Measurements from ENCODE around the gene ACTG1.
A peak's percentile ranks its signal among the peaks of the same experiment; 100 is the strongest.

ACTG1 gene

DNA sequence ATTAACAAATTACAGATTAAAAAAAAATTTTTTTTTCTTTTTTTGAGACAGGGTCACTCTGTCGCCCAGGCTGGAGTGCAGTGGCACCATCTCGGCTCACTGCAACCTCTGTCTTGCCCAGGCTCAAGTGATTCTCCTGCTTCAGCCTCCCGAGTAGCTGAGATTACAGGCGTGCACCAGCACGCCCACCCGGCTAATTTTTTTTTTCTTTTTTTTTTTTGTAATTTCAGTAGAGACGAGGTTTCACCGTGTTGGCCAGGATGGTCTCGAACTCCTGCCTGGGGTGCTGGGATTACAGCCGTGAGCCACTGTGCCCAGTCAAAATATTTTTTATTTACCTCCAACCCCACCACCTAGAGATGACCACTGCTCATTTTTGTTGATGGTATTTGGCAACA lies 25.5 kb downstream of the ACTG1 start:
- DNase-seq (ENCODE audit: low read depth) = no peak
- TF ChIP-seq, protein P1, sequence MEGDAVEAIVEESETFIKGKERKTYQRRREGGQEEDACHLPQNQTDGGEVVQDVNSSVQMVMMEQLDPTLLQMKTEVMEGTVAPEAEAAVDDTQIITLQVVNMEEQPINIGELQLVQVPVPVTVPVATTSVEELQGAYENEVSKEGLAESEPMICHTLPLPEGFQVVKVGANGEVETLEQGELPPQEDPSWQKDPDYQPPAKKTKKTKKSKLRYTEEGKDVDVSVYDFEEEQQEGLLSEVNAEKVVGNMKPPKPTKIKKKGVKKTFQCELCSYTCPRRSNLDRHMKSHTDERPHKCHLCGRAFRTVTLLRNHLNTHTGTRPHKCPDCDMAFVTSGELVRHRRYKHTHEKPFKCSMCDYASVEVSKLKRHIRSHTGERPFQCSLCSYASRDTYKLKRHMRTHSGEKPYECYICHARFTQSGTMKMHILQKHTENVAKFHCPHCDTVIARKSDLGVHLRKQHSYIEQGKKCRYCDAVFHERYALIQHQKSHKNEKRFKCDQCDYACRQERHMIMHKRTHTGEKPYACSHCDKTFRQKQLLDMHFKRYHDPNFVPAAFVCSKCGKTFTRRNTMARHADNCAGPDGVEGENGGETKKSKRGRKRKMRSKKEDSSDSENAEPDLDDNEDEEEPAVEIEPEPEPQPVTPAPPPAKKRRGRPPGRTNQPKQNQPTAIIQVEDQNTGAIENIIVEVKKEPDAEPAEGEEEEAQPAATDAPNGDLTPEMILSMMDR (IDR thresholded peaks at IDR 0.05; ENCODE audit: low read depth, low read length, missing control alignments) = no peak
- in situ Hi-C loops (cut with HindIII; ENCODE audit: low sequenced_read_pairs) = no loop called here
- no peak overlapping the region for H3K4me3 ChIP-seq (ENCODE audit: low read depth, low read length)

DNA sequence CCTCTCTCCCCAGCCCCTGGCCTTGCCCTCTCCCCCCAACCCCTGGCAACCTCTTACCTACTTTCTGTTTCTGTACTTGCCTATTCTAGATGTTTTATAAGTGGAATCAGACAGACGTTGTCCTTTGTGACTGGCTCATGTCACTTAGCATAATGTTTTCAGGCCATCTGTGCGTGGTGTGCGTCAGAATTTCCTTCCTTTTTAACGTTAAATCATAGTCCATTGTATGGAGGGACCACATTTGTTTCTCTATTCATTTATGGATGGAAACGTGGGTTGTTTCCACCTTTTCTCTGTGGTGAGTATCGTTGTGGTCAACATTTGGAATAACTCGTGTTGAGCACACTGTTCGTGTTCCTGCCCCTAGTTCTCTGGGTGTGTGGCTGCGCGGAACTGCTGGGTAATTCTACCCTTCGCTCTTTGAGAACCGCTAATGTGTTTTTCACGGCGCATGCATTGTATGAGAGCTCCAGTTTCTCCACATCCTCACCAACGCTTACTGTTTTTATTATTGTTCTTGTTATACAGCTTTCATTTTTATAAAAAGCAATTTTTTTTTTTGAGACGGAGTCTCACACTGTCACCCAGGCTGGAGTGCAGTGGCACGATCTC lies 26.3 kb downstream of the ACTG1 start:
- in situ Hi-C loops (cut with HindIII; ENCODE audit: low sequenced_read_pairs) = no loop called here
- no peak for DNase-seq (ENCODE audit: low read depth)
- TF ChIP-seq, protein P1 (IDR thresholded peaks at IDR 0.05; ENCODE audit: low read depth, low read length, missing control alignments) = no peak
- no peak overlapping the region for H3K4me3 ChIP-seq (ENCODE audit: low read depth, low read length)

- in situ Hi-C loops (cut with HindIII; ENCODE audit: low sequenced_read_pairs) = no loop called here
- peak overlapping the region; percentile 27 for H3K4me3 ChIP-seq (ENCODE audit: low read depth, low read length)
- TF ChIP-seq, protein P1 (IDR thresholded peaks at IDR 0.05; ENCODE audit: low read depth, low read length, missing control alignments) = peak; percentile 74
- peak; percentile 46 for DNase-seq (ENCODE audit: low read depth)
These were observed 28.2 kb downstream of the ACTG1 start for GRCh38 chr17:81484195-81484979.

GRCh38 chr17:81483862-81484194 lies 28.8 kb downstream of the ACTG1 start:
- in situ Hi-C loops (cut with HindIII; ENCODE audit: low sequenced_read_pairs) = no loop called here
- H3K4me3 ChIP-seq (ENCODE audit: low read depth, low read length) = peak overlapping the region; percentile 19
- no peak for DNase-seq (ENCODE audit: low read depth)
- TF ChIP-seq, protein P1 (IDR thresholded peaks at IDR 0.05; ENCODE audit: low read depth, low read length, missing control alignments) = no peak

GRCh38 chr17:81483085-81483861 lies 29.3 kb downstream of the ACTG1 start:
- in situ Hi-C loops (cut with HindIII; ENCODE audit: low sequenced_read_pairs) = no loop called here
- DNase-seq (ENCODE audit: low read depth) = no peak
- TF ChIP-seq, protein P1 (IDR thresholded peaks at IDR 0.05; ENCODE audit: low read depth, low read length, missing control alignments) = no peak
- H3K4me3 ChIP-seq (ENCODE audit: low read depth, low read length) = no peak overlapping the region

DNA sequence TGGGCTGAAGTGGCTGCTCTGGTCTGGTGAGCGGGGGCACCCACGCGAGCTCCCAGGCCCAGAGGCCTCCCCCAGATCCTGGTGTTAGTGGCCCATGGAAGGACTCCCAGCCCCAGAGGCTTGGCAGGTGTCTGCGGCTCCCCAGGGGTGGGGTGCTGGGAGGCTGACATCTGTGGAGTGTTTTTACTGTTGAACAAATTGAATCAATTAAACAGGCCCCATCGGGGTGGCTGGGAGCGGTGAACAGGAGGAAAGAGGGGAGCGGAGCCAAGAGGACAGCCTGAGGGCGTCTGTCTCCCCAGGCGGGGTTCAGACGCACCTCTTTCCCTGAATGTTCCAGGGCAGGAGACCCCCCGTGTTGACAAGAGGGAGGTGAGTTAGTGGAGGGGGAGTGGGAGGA lies 29.9 kb downstream of the ACTG1 start:
- H3K4me3 ChIP-seq (ENCODE audit: low read depth, low read length) = no peak overlapping the region
- TF ChIP-seq, protein P1 (IDR thresholded peaks at IDR 0.05; ENCODE audit: low read depth, low read length, missing control alignments) = no peak
- in situ Hi-C loops (cut with HindIII; ENCODE audit: low sequenced_read_pairs) = no loop called here
- DNase-seq (ENCODE audit: low read depth) = no peak
